Measurements from ENCODE around the gene PHGDH. TPM values are rescaled to one million over a fixed set of nuclear protein-coding genes. Genes with fewer than 3 reads are reported as not detected.
A peak's percentile ranks its signal among the peaks of the same experiment; 100 is the strongest.

Gene PHGDH
- total RNA-seq, 1 donor from 2014 or later = 146 TPM

- DNase-seq (ENCODE audit: low read depth) = peak; percentile 18
- no peak overlapping the region for H3K4me3 ChIP-seq (ENCODE audit: low read depth, low read length)
- TF ChIP-seq CTCF (conservative IDR thresholded peaks at IDR 0.05; ENCODE audit: low read depth, low read length) = peak; percentile 14
These were observed 59.3 kb downstream of the PHGDH start for GRCh38 chr1:119771016-119771415.

GRCh38 chr1:119771770-119772169 lies 60.0 kb downstream of the PHGDH start:
- no peak for TF ChIP-seq CTCF (conservative IDR thresholded peaks at IDR 0.05; ENCODE audit: low read depth, low read length)

GRCh38 chr1:119772298-119772697 lies 60.6 kb downstream of the PHGDH start:
- no peak overlapping the region for H3K4me3 ChIP-seq (ENCODE audit: low read depth, low read length)
- TF ChIP-seq CTCF (conservative IDR thresholded peaks at IDR 0.05; ENCODE audit: low read depth, low read length) = no peak
- DNase-seq (ENCODE audit: low read depth) = no peak

More at GRCh38 chr1:119771770-119772169, 60.0 kb downstream of the PHGDH start:
- H3K4me3 ChIP-seq (ENCODE audit: low read depth, low read length) = no peak overlapping the region
- DNase-seq (ENCODE audit: low read depth) = no peak

- DNase-seq (ENCODE audit: low read depth) = peak; percentile 35
- TF ChIP-seq CTCF (conservative IDR thresholded peaks at IDR 0.05; ENCODE audit: low read depth, low read length) = no peak
- H3K4me3 ChIP-seq (ENCODE audit: low read depth, low read length) = no peak overlapping the region
These were observed 62.0 kb downstream of the PHGDH start for GRCh38 chr1:119773711-119774241.

GRCh38 chr1:119774746-119775490 lies 63.2 kb downstream of the PHGDH start:
- TF ChIP-seq CTCF (conservative IDR thresholded peaks at IDR 0.05; ENCODE audit: low read depth, low read length) = no peak
- H3K4me3 ChIP-seq (ENCODE audit: low read depth, low read length) = no peak overlapping the region
- DNase-seq (ENCODE audit: low read depth) = no peak

- TF ChIP-seq CTCF (conservative IDR thresholded peaks at IDR 0.05; ENCODE audit: low read depth, low read length) = no peak
- DNase-seq (ENCODE audit: low read depth) = no peak
- H3K4me3 ChIP-seq (ENCODE audit: low read depth, low read length) = no peak overlapping the region
These were observed 66.6 kb downstream of the PHGDH start for GRCh38 chr1:119778359-119778758.
